Psoas muscle (tissue), 8 donors: ENCODE data around the gene XCR1. TPM values are rescaled to one million over a fixed set of nuclear protein-coding genes. Genes with fewer than 3 reads are reported as not detected.

Experiments
- ATAC-seq, 4 donors: fragments of 200-7000 bp; cut with Tn5 transposase; one replicate each; pipeline ENCODE4 v1.9.1; 2020; ENCODE audit warnings: moderate library complexity in 3 of 4, mild to moderate bottlenecking in 2 of 4
- DNase-seq, 2 donors: peaks; one replicate each; pipeline ENCODE4 v3.0.0-alpha.2; 2020
- H3K27ac ChIP-seq: fragments of 200-600 bp; one replicate; pipeline ENCODE4 v1.8.0; 2022
- H3K27me3 ChIP-seq, 3 donors: fragments of 200-600 bp in 1 of 3; one replicate each; pipeline versions ENCODE4 v1.6.1 to v1.8.0; 2013 to 2022; ENCODE audit warnings: low read length in 2 of 3, mild to moderate bottlenecking in 2 of 3, moderate library complexity in 1 of 3; ENCODE audit not compliant: insufficient read depth in 3 of 3
- H3K36me3 ChIP-seq, 2 donors: fragments of 200-600 bp in 1 of 2; one replicate each; pipeline versions ENCODE4 v1.6.1 to v1.8.0; 2013 to 2022; ENCODE audit warnings: low read depth in 1 of 2, mild to moderate bottlenecking in 1 of 2, moderate library complexity in 1 of 2; ENCODE audit not compliant: insufficient read depth in 1 of 2
- H3K4me1 ChIP-seq: fragments of 200-600 bp; one replicate; pipeline ENCODE4 v1.8.0; 2022
- H3K4me3 ChIP-seq: fragments of 200-600 bp; one replicate; pipeline ENCODE4 v1.8.0; 2022; ENCODE audit warnings: mild to moderate bottlenecking
- H3K9me3 ChIP-seq: fragments of 200-600 bp; one replicate; pipeline ENCODE4 v1.8.0; 2022
- WGBS, 3 donors: extraction: QIAGEN DNeasy Blood & Tissue Kit; methylation state at CpG; one replicate each; pipeline versions ENCODE4 v1.1.6 to v1.1.7; 2013; 5-methylcytosine and 5-hydroxymethylcytosine counted together
- intact Hi-C, 2 donors: fragments of 100-400 bp; cut with DNase I; formaldehyde crosslinking; loops; one replicate each; pipeline versions ENCODE4 v1.11.0 to v1.14.2; 2022
- polyA plus RNA-seq, 3 donors: library from polyadenylated mRNA; stranded (reverse); fragments of 200-250 nt; gene quantifications; one replicate each; pipeline ENCODE4 v1.2.3, GENCODE V29; 2013
- total RNA-seq, 4 donors: library from RNA; stranded (reverse); fragmentation: NEBNext Ultra II Directional in 2 of 4; extraction: Animal tissue kit (Norgen Biotek cat#: 25700) in 2 of 4; gene quantifications; one replicate each; pipeline versions ENCODE4 v1.2.1 to v1.2.4, GENCODE V29; 2021 to 2023
- TF ChIP-seq, protein P1 (sequence below): fragments of 200-600 bp; IDR thresholded peaks from one replicate; pipeline ENCODE4 v1.8.0; 2022; ENCODE audit warnings: antibody characterized with exemption
- donor health status: healthy with polysubstance abuse.
- donor health status: DM: no; HTN: no; CAD: no; lungs with moderate emphysema.
- donor health status: Bipolar disorder and iron deficiency.
- donor health status: healthy.
- donor health status: DM: yes; HTN: yes; CAD: no.
- donor health status: DM: no; HTN: no; CAD: no.
- donor health status: DM: no; HTN: no; CAD: no.
- donor health status: DM: yes; HTN: yes; CAD: no.

Gene XCR1
- total and polyA plus RNA-seq, 7 donors, result 0.01 to 0.10 (median 0.05) TPM; not detected in 1

DNA sequence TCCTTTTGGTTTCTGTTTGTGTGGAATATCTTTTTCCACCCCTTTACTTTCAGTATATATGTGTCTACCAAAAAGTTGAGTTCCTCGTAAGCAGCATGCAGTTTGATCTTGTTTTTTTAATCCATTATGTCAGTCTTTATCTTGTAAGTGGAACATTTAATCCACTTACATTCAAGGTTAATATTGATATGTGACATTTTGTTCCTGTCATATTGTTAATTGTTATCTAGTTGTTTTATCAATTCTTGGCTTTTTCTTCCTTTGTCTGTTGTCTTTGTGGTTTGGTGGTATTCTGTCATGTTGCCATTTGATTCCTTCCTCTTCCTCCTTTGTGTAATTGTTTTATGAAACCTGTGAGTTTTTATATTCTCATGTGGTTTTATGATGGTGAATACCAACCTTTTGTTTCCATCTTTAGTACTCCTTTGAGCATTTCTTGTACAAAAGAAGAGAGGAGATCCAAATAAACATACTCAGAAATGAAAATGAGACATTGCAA, 43.4 kb upstream of the XCR1 start:
- no peak for DNase-seq
- ATAC-seq, result no peak
- H3K36me3 ChIP-seq, result no peaks in the 10 kb centered on the region
- intact Hi-C loops, result no loop called here
- H3K4me1 ChIP-seq, result peaks cover 24% of the 10 kb centered on the region
- no peaks in the 10 kb centered on the region for H3K27me3 ChIP-seq
- H3K27ac ChIP-seq, result no peak overlapping the region
- TF ChIP-seq, protein P1, sequence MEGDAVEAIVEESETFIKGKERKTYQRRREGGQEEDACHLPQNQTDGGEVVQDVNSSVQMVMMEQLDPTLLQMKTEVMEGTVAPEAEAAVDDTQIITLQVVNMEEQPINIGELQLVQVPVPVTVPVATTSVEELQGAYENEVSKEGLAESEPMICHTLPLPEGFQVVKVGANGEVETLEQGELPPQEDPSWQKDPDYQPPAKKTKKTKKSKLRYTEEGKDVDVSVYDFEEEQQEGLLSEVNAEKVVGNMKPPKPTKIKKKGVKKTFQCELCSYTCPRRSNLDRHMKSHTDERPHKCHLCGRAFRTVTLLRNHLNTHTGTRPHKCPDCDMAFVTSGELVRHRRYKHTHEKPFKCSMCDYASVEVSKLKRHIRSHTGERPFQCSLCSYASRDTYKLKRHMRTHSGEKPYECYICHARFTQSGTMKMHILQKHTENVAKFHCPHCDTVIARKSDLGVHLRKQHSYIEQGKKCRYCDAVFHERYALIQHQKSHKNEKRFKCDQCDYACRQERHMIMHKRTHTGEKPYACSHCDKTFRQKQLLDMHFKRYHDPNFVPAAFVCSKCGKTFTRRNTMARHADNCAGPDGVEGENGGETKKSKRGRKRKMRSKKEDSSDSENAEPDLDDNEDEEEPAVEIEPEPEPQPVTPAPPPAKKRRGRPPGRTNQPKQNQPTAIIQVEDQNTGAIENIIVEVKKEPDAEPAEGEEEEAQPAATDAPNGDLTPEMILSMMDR, result no peak
- peaks cover 7% of the 10 kb centered on the region for H3K9me3 ChIP-seq
- WGBS, 3 donors, result 79 to 82% (median 81%) methylated on average over 1 of the region's 1 CpG
- no peak overlapping the region for H3K4me3 ChIP-seq

DNA sequence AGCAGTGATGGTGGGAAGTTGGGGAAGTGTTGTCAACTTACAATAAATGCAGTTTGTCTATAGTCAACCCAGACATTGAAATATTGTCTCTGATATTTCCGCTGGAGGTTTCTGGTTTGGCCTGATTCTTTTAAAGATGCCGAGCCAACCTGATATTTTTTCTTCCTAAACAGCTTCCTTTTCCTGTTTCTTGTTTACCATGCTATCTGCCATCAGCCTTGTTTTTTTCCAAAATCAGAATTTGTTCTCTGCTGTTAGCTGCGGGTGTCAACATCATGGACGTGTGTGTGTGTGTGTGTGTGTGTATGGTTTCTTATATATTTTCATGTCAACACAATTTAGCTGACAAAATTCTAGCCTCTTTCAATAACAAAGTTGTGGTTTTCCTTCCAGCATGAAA, 41.2 kb upstream of the XCR1 start:
- intact Hi-C loops, result no loop called here
- WGBS, 3 donors, result 58 to 70% (median 68%) methylated on average over 4 of the region's 4 CpGs
- ATAC-seq (no peak), DNase-seq (no peak)
- Histone ChIP-seq H3K27ac (peak overlapping the region; percentile 48), H3K36me3 (no peaks in the 10 kb centered on the region), H3K9me3 (peaks cover 7% of the 10 kb centered on the region), H3K27me3 (no peaks in the 10 kb centered on the region), H3K4me3 (peak overlapping the region; percentile 31), H3K4me1 (peaks cover 39% of the 10 kb centered on the region)
- TF ChIP-seq, protein P1, result no peak

DNA sequence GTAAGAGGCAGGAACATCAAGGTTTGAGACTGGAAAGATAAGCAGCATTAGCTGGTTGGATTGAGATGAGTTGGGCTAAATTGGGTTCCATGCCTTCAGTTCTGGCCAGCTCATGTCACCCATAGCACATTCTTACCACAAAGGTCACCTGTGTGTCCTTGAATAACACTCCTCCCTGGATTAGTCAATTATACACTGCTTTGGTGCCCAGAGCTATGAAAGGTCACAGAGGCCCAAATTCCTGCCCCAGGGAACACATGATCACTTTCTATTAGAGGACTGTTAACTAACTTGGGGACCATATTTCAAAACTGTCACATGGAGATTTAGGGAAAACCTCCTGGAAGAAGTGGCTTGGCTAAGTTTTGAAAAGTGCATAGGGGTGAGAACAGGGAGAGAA, 40.1 kb upstream of the XCR1 start:
- TF ChIP-seq, protein P1, result no peak
- Histone ChIP-seq H3K9me3 (no peaks in the 10 kb centered on the region), H3K27ac (peak overlapping the region; percentile 48), H3K4me1 (peaks cover 50% of the 10 kb centered on the region), H3K27me3 (no peaks in the 10 kb centered on the region), H3K4me3 (no peak overlapping the region), H3K36me3 (no peaks in the 10 kb centered on the region)
- no peak for DNase-seq
- ATAC-seq, result peak; percentile 21 to 74 (median 44)
- intact Hi-C loops, result no loop called here

DNA sequence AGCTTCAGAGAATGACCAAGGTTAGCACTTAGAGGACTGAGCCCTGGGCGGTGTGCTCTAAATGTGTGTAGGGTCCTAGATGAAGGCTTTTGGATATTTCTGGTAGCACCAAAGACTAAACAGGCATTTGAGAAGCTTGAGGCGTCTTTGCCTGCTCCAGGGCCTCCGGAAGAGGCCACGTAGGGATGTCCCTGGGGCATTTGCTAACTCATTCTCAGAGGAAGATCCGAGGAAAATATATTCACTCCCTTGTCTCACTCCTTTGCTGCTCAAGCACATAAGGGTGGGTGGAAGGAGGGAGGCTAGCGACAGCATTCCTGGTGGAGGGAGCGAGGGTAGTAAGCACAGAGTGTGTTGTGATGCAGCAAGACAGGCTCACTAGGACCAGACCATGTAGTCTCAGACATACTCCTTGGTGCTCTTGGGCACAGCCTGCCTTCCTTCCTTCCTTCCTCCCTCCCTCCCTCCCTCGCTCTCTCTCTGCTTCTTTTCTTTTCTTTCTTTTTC, 38.5 kb upstream of the XCR1 start:
- 65 to 75% (median 75%) methylated on average over 8 of the region's 8 CpGs for WGBS, 3 donors
- TF ChIP-seq, protein P1, result no peak
- Histone ChIP-seq H3K27ac (peak overlapping the region; percentile 75), H3K9me3 (no peaks in the 10 kb centered on the region), H3K4me1 (peaks cover 54% of the 10 kb centered on the region), H3K36me3 (no peaks in the 10 kb centered on the region), H3K27me3 (no peaks in the 10 kb centered on the region), H3K4me3 (no peak overlapping the region)
- ATAC-seq (peak; percentile 10 to 32 (median 24)), DNase-seq (no peak)
- intact Hi-C loops, result no loop called here

DNA sequence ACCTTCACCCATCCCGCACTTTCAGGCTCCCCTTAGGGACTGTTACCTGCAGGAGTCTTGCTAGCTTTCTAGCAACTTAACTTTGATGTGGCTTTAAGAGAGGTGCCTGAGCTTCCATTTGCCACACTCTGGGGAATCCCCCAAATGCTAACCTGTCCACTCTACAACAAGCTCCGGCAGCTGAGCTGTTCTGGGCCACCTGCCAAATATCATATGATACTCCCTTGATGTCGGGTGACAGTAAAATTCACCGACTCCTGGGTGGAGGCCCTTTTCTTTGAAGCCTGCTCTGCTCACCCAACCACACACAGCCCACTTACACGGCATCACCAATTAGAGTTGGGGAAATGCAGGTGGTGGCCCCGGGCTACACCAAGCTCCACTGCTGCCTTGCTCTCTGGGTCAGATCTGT, 38.0 kb upstream of the XCR1 start:
- intact Hi-C loops, result no loop called here
- WGBS, 3 donors, result 5 to 11% (median 6%) methylated on average over 6 of the region's 6 CpGs
- Histone ChIP-seq H3K27me3 (no peaks in the 10 kb centered on the region), H3K27ac (peak overlapping the region; percentile 75), H3K9me3 (no peaks in the 10 kb centered on the region), H3K36me3 (no peaks in the 10 kb centered on the region), H3K4me3 (no peak overlapping the region), H3K4me1 (peaks cover 57% of the 10 kb centered on the region)
- DNase-seq (peak; percentile 35 to 71), ATAC-seq (peak; percentile 86 to 96 (median 92))
- TF ChIP-seq, protein P1, result no peak
